ENCODE measurements around the gene TMEM119. TPM values are rescaled to one million over a fixed set of nuclear protein-coding genes. Genes with fewer than 3 reads are reported as not detected.
A peak's percentile ranks its signal among the peaks of the same experiment; 100 is the strongest.

Gene TMEM119
- total and polyA plus RNA-seq, 9 of the 15 experiments (the other 6 are each of a cell fraction or from before 2014, with no cell fraction given), result 0.18 TPM; not detected in 8

- TF ChIP-seq PHF8 (IDR thresholded peaks at IDR 0.05; ENCODE audit: borderline replicate concordance, low read length) (no peak), CXXC5 (CRISPR knock-in tag; IDR thresholded peaks at IDR 0.05) (peak; percentile 56), POLR2H (tag; IDR thresholded peaks at IDR 0.05; ENCODE audit: low read depth) (no peak), FOXA1 (IDR thresholded peaks at IDR 0.05; ENCODE audit: borderline replicate concordance) (no peak), MYBL2 (IDR thresholded peaks at IDR 0.05; ENCODE audit: low read depth) (no peak), MYBL2 (CRISPR knock-in tag; IDR thresholded peaks at IDR 0.05; ENCODE audit: borderline replicate concordance) (no peak), ZKSCAN3 (CRISPR knock-in tag; IDR thresholded peaks at IDR 0.05) (no peak), CBFA2T2 (conservative IDR thresholded peaks at IDR 0.05) (no peak), OTX1 (CRISPR knock-in tag; IDR thresholded peaks at IDR 0.05) (no peak), CBX3 (IDR thresholded peaks at IDR 0.05; ENCODE audit: borderline replicate concordance in 1 of 2, low read length in 2 of 2) (no peak), ZBTB1 (CRISPR knock-in tag; IDR thresholded peaks at IDR 0.05; ENCODE audit: borderline replicate concordance, low read depth) (no peak), DMBX1 (CRISPR knock-in tag; IDR thresholded peaks at IDR 0.05; ENCODE audit: borderline replicate concordance) (peak; percentile 80), RBM25 (IDR thresholded peaks at IDR 0.05; ENCODE audit: low read depth, low read length, severe bottlenecking) (no peak), ZFP30 (CRISPR knock-in tag; IDR thresholded peaks at IDR 0.05; ENCODE audit: borderline replicate concordance) (no peak), ZNF280B (CRISPR knock-in tag; IDR thresholded peaks at IDR 0.05) (no peak), DDX20 (tag; IDR thresholded peaks at IDR 0.05; ENCODE audit: low read depth) (no peak), ZNF449 (CRISPR knock-in tag; IDR thresholded peaks at IDR 0.05) (0 out of 2 replicates have a peak, but pooled peaks have one; percentile 15), ZNF444 (CRISPR knock-in tag; IDR thresholded peaks at IDR 0.05) (0 out of 2 replicates have a peak, but pooled peaks have one; percentile 19)
- TF ChIP-seq, protein P1, sequence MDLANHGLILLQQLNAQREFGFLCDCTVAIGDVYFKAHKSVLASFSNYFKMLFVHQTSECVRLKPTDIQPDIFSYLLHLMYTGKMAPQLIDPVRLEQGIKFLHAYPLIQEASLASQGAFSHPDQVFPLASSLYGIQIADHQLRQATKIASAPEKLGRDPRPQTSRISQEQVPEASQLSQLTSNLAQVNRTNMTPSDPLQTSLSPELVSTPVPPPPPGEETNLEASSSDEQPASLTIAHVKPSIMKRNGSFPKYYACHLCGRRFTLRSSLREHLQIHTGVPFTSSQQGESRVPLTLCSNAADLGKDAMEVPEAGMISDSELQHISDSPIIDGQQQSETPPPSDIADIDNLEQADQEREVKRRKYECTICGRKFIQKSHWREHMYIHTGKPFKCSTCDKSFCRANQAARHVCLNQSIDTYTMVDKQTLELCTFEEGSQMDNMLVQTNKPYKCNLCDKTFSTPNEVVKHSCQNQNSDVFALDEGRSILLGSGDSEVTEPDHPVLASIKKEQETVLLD (IDR thresholded peaks at IDR 0.05), result 0 out of 2 replicates have a peak, but pooled peaks have one; percentile 25
- TF ChIP-seq, protein P2, sequence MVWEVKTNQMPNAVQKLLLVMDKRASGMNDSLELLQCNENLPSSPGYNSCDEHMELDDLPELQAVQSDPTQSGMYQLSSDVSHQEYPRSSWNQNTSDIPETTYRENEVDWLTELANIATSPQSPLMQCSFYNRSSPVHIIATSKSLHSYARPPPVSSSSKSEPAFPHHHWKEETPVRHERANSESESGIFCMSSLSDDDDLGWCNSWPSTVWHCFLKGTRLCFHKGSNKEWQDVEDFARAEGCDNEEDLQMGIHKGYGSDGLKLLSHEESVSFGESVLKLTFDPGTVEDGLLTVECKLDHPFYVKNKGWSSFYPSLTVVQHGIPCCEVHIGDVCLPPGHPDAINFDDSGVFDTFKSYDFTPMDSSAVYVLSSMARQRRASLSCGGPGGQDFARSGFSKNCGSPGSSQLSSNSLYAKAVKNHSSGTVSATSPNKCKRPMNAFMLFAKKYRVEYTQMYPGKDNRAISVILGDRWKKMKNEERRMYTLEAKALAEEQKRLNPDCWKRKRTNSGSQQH (CRISPR knock-in tag; IDR thresholded peaks at IDR 0.05), result no peak
- TF ChIP-seq, protein P3, sequence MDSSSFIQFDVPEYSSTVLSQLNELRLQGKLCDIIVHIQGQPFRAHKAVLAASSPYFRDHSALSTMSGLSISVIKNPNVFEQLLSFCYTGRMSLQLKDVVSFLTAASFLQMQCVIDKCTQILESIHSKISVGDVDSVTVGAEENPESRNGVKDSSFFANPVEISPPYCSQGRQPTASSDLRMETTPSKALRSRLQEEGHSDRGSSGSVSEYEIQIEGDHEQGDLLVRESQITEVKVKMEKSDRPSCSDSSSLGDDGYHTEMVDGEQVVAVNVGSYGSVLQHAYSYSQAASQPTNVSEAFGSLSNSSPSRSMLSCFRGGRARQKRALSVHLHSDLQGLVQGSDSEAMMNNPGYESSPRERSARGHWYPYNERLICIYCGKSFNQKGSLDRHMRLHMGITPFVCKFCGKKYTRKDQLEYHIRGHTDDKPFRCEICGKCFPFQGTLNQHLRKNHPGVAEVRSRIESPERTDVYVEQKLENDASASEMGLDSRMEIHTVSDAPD (CRISPR knock-in tag; IDR thresholded peaks at IDR 0.05), result no peak
Measured at GRCh38 chr12:108633534-108634248, 35.8 kb upstream of the TMEM119 start, which contains the start of gene SELPLG (continued).
